HCT116 (cell line): ENCODE measurements around the gene CADPS. TPM values are rescaled to one million over a fixed set of nuclear protein-coding genes. Genes with fewer than 3 reads are reported as not detected.

Experiments
- ATAC-seq: fragments of 200-7000 bp; cut with Tn5 transposase; 2 replicates; pipeline ENCODE4 v1.9.1; 2020; ENCODE audit warnings: mild to moderate bottlenecking, moderate library complexity
- BruUV-seq: library from RNA; stranded (reverse); fragments of 400-500 nt; replicated peaks from 2 replicates; lab custom pipeline; 2021; lab: Mats Ljungman, UMichigan
- CTCF ChIA-PET: fragments of 300-600 bp; sonication (Branson Sonifier 250); formaldehyde crosslinking; loops from one replicate; lab custom pipeline; 2021; ENCODE audit warnings: antibody characterized with exemption; lab: Charles Lee
- POLR2A ChIA-PET: fragments of 300-600, 350-600 bp; sonication (Branson Sonifier 250); formaldehyde crosslinking; loops from one replicate; lab custom pipeline; 2021; ENCODE audit warnings: antibody characterized with exemption; lab: Charles Lee
- RAD21 ChIA-PET, 2 experiments: fragments of 300-600 bp; sonication (Branson Sonifier 250); formaldehyde crosslinking; loops; one replicate each; lab custom pipeline; 2023; ENCODE audit warnings: low total read pairs in 2 of 2; ENCODE audit not compliant: uncharacterized antibody in 2 of 2, unreplicated experiment in 2 of 2, low non-redundant PET in 1 of 2; lab: Charles Lee
- DNase-seq: peaks from one replicate; pipeline ENCODE4 v3.0.0-alpha.2; 2010; ENCODE audit warnings: low read depth, low spot score
- H2AFZ ChIP-seq: fragments of 200-600 bp; shearing (Covaris generic), sonication (generic); 2 replicates; pipeline ENCODE4 v1.6.1; 2017; ENCODE audit warnings: low read depth, mixed run types, mixed read lengths, antibody characterized with exemption, low read length; ENCODE audit not compliant: poor library complexity, severe bottlenecking
- H3K27ac ChIP-seq: 2 replicates; pipeline ENCODE4 v1.5.1; 2012; ENCODE audit warnings: low read depth, low read length
- H3K27me3 ChIP-seq: fragments of 200-600 bp; sonication (generic); 2 replicates; pipeline ENCODE4 v1.6.1; 2016; ENCODE audit warnings: mixed run types, low read length, mixed read lengths; ENCODE audit not compliant: insufficient read depth
- H3K36me3 ChIP-seq, 2 experiments: fragments of 200-500 bp in 1 of 2; fragments of 200-600 bp in 1 of 2; sonication (Bioruptor generic) in 1 of 2; sonication (generic) in 1 of 2; 2 replicates each; pipeline versions ENCODE4 v1.5.1 to v1.6.1; 2014 to 2016; ENCODE audit warnings: low read length in 2 of 2, inconsistent platforms in 1 of 2, mixed read lengths in 1 of 2, mixed run types in 1 of 2; ENCODE audit not compliant: insufficient read depth in 2 of 2, control insufficient read depth in 1 of 2
- H3K4me1 ChIP-seq, 2 experiments: fragments of 200-600 bp in 1 of 2; sonication (generic) in 1 of 2; 2 replicates each; pipeline versions ENCODE4 v1.5.1 to v1.6.1; 2012 to 2017; ENCODE audit warnings: low read length in 2 of 2, inconsistent platforms in 1 of 2, mild to moderate bottlenecking in 1 of 2, mixed read lengths in 1 of 2, mixed run types in 1 of 2, moderate library complexity in 1 of 2; ENCODE audit not compliant: insufficient read depth in 2 of 2, control insufficient read depth in 1 of 2
- H3K4me2 ChIP-seq: fragments of 200-600 bp; sonication (generic); 2 replicates; pipeline ENCODE4 v1.6.1; 2017; ENCODE audit warnings: mixed run types, low read length, mixed read lengths
- H3K4me3 ChIP-seq, 2 experiments: fragments of 200-600 bp in 1 of 2; sonication (generic) in 1 of 2; replicated peaks in 1 of 2; 2 replicates each; pipeline ENCODE4 v1.5.1; 2011 to 2016; ENCODE audit warnings: low read length in 2 of 2, control low read depth in 1 of 2, low read depth in 1 of 2, mild to moderate bottlenecking in 1 of 2, mixed read lengths in 1 of 2, mixed run types in 1 of 2
- H3K79me2 ChIP-seq: fragments of 200-600 bp; sonication (generic); 2 replicates; pipeline ENCODE4 v1.6.1; 2017; ENCODE audit warnings: mild to moderate bottlenecking, mixed run types, low read length, moderate library complexity, mixed read lengths; ENCODE audit not compliant: insufficient read depth
- H3K9ac ChIP-seq: fragments of 200-600 bp; sonication (generic); 2 replicates; pipeline ENCODE4 v1.6.1; 2016; ENCODE audit warnings: low read length, mixed read lengths
- H3K9me2 ChIP-seq: fragments of 200-600 bp; sonication (generic), shearing (Covaris generic); 2 replicates; pipeline ENCODE4 v1.6.1; 2017; ENCODE audit warnings: mixed run types, mild to moderate bottlenecking, moderate library complexity; ENCODE audit not compliant: insufficient read depth
- H3K9me3 ChIP-seq, 2 experiments: fragments of 200-500 bp in 1 of 2; fragments of 200-600 bp in 1 of 2; sonication (Bioruptor generic) in 1 of 2; sonication (generic) in 1 of 2; 2 replicates each; pipeline ENCODE4 v1.6.1; 2014 to 2017; ENCODE audit warnings: low read length in 2 of 2, mixed read lengths in 2 of 2, inconsistent platforms in 1 of 2, low read depth in 1 of 2, mild to moderate bottlenecking in 1 of 2, mixed run types in 1 of 2, moderate library complexity in 1 of 2; ENCODE audit not compliant: control insufficient read depth in 1 of 2, insufficient read depth in 1 of 2
- H4K20me1 ChIP-seq: fragments of 200-600 bp; sonication (generic), shearing (Covaris generic); 2 replicates; pipeline ENCODE4 v1.6.1; 2017; ENCODE audit warnings: mixed run types, mild to moderate bottlenecking, moderate library complexity; ENCODE audit not compliant: insufficient read depth
- ATF3 ChIP-seq: IDR thresholded peaks from 2 replicates; pipeline ENCODE4 v1.6.1; 2012
- CEBPB ChIP-seq: IDR thresholded peaks from 2 replicates; pipeline ENCODE4 v1.6.1; 2012; ENCODE audit warnings: low read depth
- CTCF ChIP-seq, 3 experiments: fragments of 200-600 bp in 1 of 3; sonication (generic) in 1 of 3; IDR thresholded peaks in 2 of 3; conservative IDR thresholded peaks in 1 of 3; 2 replicates each; pipeline ENCODE4 v1.5.1; 2012 to 2017; ENCODE audit warnings: low read depth in 2 of 3, low read length in 2 of 3, antibody characterized with exemption in 1 of 3, borderline replicate concordance in 1 of 3, control low read depth in 1 of 3, mild to moderate bottlenecking in 1 of 3, mixed read lengths in 1 of 3, mixed run types in 1 of 3, moderate library complexity in 1 of 3; ENCODE audit not compliant: insufficient read depth in 1 of 3
- EGR1 ChIP-seq: IDR thresholded peaks from 2 replicates; pipeline ENCODE4 v1.6.1; 2012; ENCODE audit warnings: low read depth
- ELF1 ChIP-seq: IDR thresholded peaks from 2 replicates; pipeline ENCODE4 v1.6.1; 2012; ENCODE audit warnings: low read depth, borderline replicate concordance
- EZH2phosphoT487 ChIP-seq: fragments of 200-600 bp; IDR thresholded peaks from 2 replicates; pipeline ENCODE4 v1.6.1; 2018; ENCODE audit warnings: antibody characterized with exemption, borderline replicate concordance
- FOSL1 ChIP-seq: IDR thresholded peaks from 2 replicates; pipeline ENCODE4 v1.6.1; 2012; ENCODE audit warnings: low read depth
- JUND ChIP-seq: IDR thresholded peaks from 2 replicates; pipeline ENCODE4 v1.6.1; 2012
- MAX ChIP-seq: IDR thresholded peaks from 2 replicates; pipeline ENCODE4 v1.6.1; 2012
- POLR2AphosphoS5 ChIP-seq: IDR thresholded peaks from 2 replicates; pipeline ENCODE4 v1.6.1; 2011; ENCODE audit warnings: mild to moderate bottlenecking, low read depth, low read length, moderate library complexity
- RAD21 ChIP-seq: IDR thresholded peaks from 2 replicates; pipeline ENCODE4 v1.6.1; 2012; ENCODE audit warnings: low read depth, mild to moderate bottlenecking
- REST ChIP-seq: IDR thresholded peaks from 2 replicates; pipeline ENCODE4 v1.6.1; 2012; ENCODE audit warnings: low read depth
- SRF ChIP-seq: IDR thresholded peaks from 2 replicates; pipeline ENCODE4 v1.6.1; 2012; ENCODE audit warnings: low read depth
- TCF7L2 ChIP-seq: IDR thresholded peaks from 2 replicates; pipeline ENCODE4 v1.7.0; 2011; ENCODE audit warnings: borderline replicate concordance, inconsistent platforms; ENCODE audit not compliant: insufficient read depth, insufficient read length; ENCODE audit errors: extremely low read depth
- YY1 ChIP-seq: IDR thresholded peaks from 2 replicates; pipeline ENCODE4 v1.6.1; 2011; ENCODE audit warnings: low read length, low read depth, moderate library complexity, mild to moderate bottlenecking; ENCODE audit not compliant: insufficient replicate concordance; ENCODE audit errors: extremely low read depth
- ZBTB33 ChIP-seq: IDR thresholded peaks from 2 replicates; pipeline ENCODE4 v1.6.1; 2011; ENCODE audit warnings: mild to moderate bottlenecking, low read length, moderate library complexity; ENCODE audit not compliant: insufficient replicate concordance; ENCODE audit errors: extremely low read depth
- ZNF274 ChIP-seq: fragments of 200-500 bp; sonication (Bioruptor generic); IDR thresholded peaks from 2 replicates; pipeline ENCODE4 v1.6.1; 2014; ENCODE audit warnings: mild to moderate bottlenecking, low read depth, low read length, inconsistent platforms
- intact Hi-C: fragments of 100-400 bp; cut with micrococcal nuclease; formaldehyde crosslinking; loops from 2 replicates; pipeline ENCODE4 v1.10.0; 2022
- total RNA-seq: library from RNA; stranded (reverse); gene quantifications from one replicate; pipeline ENCODE4 v1.2.1, GENCODE V29; 2021; ENCODE audit not compliant: unreplicated experiment

Gene CADPS
- total RNA-seq, 1 experiment from 2014 or later = not detected

GRCh38 chr3:62722344-62722743 is 152.9 kb downstream of the CADPS start:
- ChIA-PET POLR2A (no interaction called here), CTCF (no interaction called here), RAD21 (no interaction called here)
- H3K4me2 ChIP-seq = no peak overlapping the region
- no peaks in the 10 kb centered on the region for H3K4me1 ChIP-seq
- no TSS peak for BruUV-seq
- no peaks in the 10 kb centered on the region for H3K9me2 ChIP-seq
- no peak overlapping the region for H3K27ac ChIP-seq
- H3K36me3 ChIP-seq = no peaks in the 10 kb centered on the region
- TF ChIP-seq CTCF (IDR thresholded peaks at IDR 0.05 in 2 of 3, conservative IDR thresholded peaks at IDR 0.05 in 1 of 3; ENCODE audit: borderline replicate concordance in 1 of 3, insufficient read depth in 1 of 3, low read depth in 2 of 3, low read length in 2 of 3) (no peak), ATF3 (no peak), POLR2AphosphoS5 (no peak), RAD21 (no peak), CEBPB (no peak), EZH2phosphoT487 (no peak), ZNF274 (no peak), TCF7L2 (no peak), ZBTB33 (no peak), EGR1 (no peak), YY1 (no peak), ELF1 (no peak), SRF (no peak), REST (no peak), FOSL1 (no peak), MAX (no peak), JUND (no peak)
- no peak for ATAC-seq
- no peak overlapping the region for H3K4me3 ChIP-seq
- no peaks in the 10 kb centered on the region for H3K9me3 ChIP-seq
- DNase-seq = no peak
- H3K9ac ChIP-seq = no peak overlapping the region
- H2AFZ ChIP-seq = no peak overlapping the region
- peaks cover 8% of the 10 kb centered on the region for H3K27me3 ChIP-seq
- H3K79me2 ChIP-seq = no peaks in the 10 kb centered on the region
- no peaks in the 10 kb centered on the region for H4K20me1 ChIP-seq
- intact Hi-C loops = no loop called here
